Measurements from ENCODE around the gene CNKSR3. TPM values are rescaled to one million over a fixed set of nuclear protein-coding genes. Genes with fewer than 3 reads are reported as not detected.

The CNKSR3 gene
- total and polyA plus RNA-seq, 2 of the 8 experiments (the other 6 are each of a cell fraction or from before 2014, with no cell fraction given): 1.2 to 6.2 TPM

DNA sequence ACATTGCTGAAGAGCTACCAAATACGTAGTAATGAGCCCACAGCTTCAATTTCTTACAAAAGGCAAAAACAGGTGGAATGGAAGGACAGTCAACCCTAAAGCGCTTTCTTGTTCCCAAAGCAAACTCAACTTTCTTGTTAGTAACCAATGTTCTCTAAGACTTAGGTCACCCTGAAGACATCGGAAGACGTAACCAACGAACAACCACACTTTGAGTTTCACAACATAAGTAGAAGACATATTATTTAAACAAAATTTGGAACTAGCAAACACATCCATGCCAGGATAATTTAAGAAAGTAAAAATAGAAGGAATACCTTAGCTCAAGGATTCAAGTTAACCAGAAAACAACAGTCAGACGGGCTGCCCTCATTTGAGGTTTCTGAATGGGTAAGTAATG is 51.0 kb downstream of the CNKSR3 start:
- CTCF ChIA-PET (ENCODE audit: partially characterized antibody): interaction anchor here (0.9 kb wide), 1 partner anchor 41 kb away, joined by 4 read pairs; no protein-coding TSS in a partner anchor
- no peak overlapping the region for H2BK5ac ChIP-seq (ENCODE audit: low read depth, low read length)
- no peak overlapping the region for H2BK15ac ChIP-seq (ENCODE audit: low read length)
- no peak overlapping the region for H4K5ac ChIP-seq (ENCODE audit: insufficient read length, low read depth, low read length)
- no peak overlapping the region for H3K4me2 ChIP-seq (ENCODE audit: insufficient read depth in 1 of 2, low read depth in 2 of 2, low read length in 2 of 2)
- no peak for DNase-seq (ENCODE audit: low read depth in 1 of 2, low spot score in 2 of 2)
- no peak overlapping the region for H4K91ac ChIP-seq (replicated peaks; ENCODE audit: insufficient read length, low read length)
- H3K79me1 ChIP-seq (ENCODE audit: low read depth, low read length): peaks cover 3% of the 10 kb centered on the region; the same call in 1 of the 2 replicates
- H3K27ac ChIP-seq (ENCODE audit: low read depth, low read length): no peak overlapping the region
- no peaks in the 10 kb centered on the region for H3K23me2 ChIP-seq (ENCODE audit: low read depth, low read length)
- H3K9ac ChIP-seq (replicated peaks in 1 of 4; ENCODE audit: extremely low read depth in 1 of 4, low read depth in 3 of 4, low read length in 3 of 4): no peak overlapping the region
- H2BK12ac ChIP-seq (ENCODE audit: low read depth, low read length): no peak overlapping the region
- no peak overlapping the region for H3K23ac ChIP-seq (ENCODE audit: insufficient read length)
- no peaks in the 10 kb centered on the region for H3K9me3 ChIP-seq (ENCODE audit: insufficient read depth in 2 of 2, low read depth in 1 of 2, low read length in 1 of 2)
- no peak overlapping the region for H3K14ac ChIP-seq (ENCODE audit: insufficient read length)
- H3K56ac ChIP-seq (replicated peaks; ENCODE audit: insufficient read length, low read depth, low read length): no peak overlapping the region
- H3K18ac ChIP-seq (ENCODE audit: extremely low read depth, low read length): no peak overlapping the region
- no peak overlapping the region for H2AFZ ChIP-seq (ENCODE audit: low read length)
- FAIRE-seq: no peak
- no peaks in the 10 kb centered on the region for H3K27me3 ChIP-seq (replicated peaks in 1 of 4; ENCODE audit: control insufficient read depth in 3 of 4, extremely low read depth in 1 of 4, insufficient read depth in 3 of 4, low read length in 3 of 4)
- no peak overlapping the region for H4K8ac ChIP-seq (ENCODE audit: extremely low read depth, insufficient read depth, low read length)
- peaks cover 0 to 6% (median 1%) of the 10 kb centered on the region in 4 experiments; a peak in 2 of 7 replicates for H3K4me1 ChIP-seq (replicated peaks in 1 of 4; ENCODE audit: control insufficient read depth in 3 of 4, insufficient read depth in 4 of 4, low read length in 3 of 4)
- no peak overlapping the region for H2AK5ac ChIP-seq (ENCODE audit: low read depth, low read length)
- no peak overlapping the region for H2BK20ac ChIP-seq (ENCODE audit: low read length)
- H3K4ac ChIP-seq (replicated peaks; ENCODE audit: insufficient read length, low read depth, low read length): no peak overlapping the region
- no peak overlapping the region for H2BK120ac ChIP-seq (replicated peaks; ENCODE audit: low read depth, low read length)
- H3K79me2 ChIP-seq (ENCODE audit: control insufficient read depth in 1 of 2, insufficient read depth in 2 of 2, low read length in 2 of 2): no peaks in the 10 kb centered on the region
- no peaks in the 10 kb centered on the region for H4K20me1 ChIP-seq (replicated peaks in 1 of 2; ENCODE audit: control insufficient read depth in 1 of 2, insufficient read depth in 2 of 2, low read length in 2 of 2)
- POLR2A ChIA-PET (ENCODE audit: partially characterized antibody): no interaction called here
- H3K4me3 ChIP-seq (ENCODE audit: extremely low read depth in 1 of 4, insufficient read depth in 2 of 4, low read depth in 3 of 4, low read length in 4 of 4): no peak overlapping the region
- WGBS, 2 experiments (ENCODE audit: extremely low coverage in 1 of 2, insufficient coverage in 1 of 2, insufficient read length in 1 of 2, insufficient replicate concordance in 2 of 2, low coverage in 1 of 2, low lambda C conversion rate in 2 of 2, missing lambda C conversion rate in 1 of 2): 92% methylated on average over 6 of the region's 6 CpGs; no CpG with 5 or more reads in 1 of the 2 experiments
- H3K36me3 ChIP-seq (ENCODE audit: control insufficient read depth in 2 of 4, insufficient read depth in 4 of 4, low read length in 3 of 4): no peaks in the 10 kb centered on the region
- TF ChIP-seq TCF12 (IDR thresholded peaks at IDR 0.05; ENCODE audit: low read depth, low read length) (no peak), EP300 (IDR thresholded peaks at IDR 0.05; ENCODE audit: borderline replicate concordance in 1 of 2, low read depth in 2 of 2, low read length in 2 of 2) (no peak), CREB1 (IDR thresholded peaks at IDR 0.05) (no peak), FOSL1 (IDR thresholded peaks at IDR 0.05; ENCODE audit: insufficient read depth, low read depth, low read length) (no peak), TAF7 (optimal IDR thresholded peaks at IDR 0.05; ENCODE audit: borderline replicate concordance, low read depth, low read length) (no peak), CTBP2 (IDR thresholded peaks at IDR 0.05; ENCODE audit: borderline replicate concordance, insufficient read depth, insufficient read length, low read length) (no peak), CHD2 (IDR thresholded peaks at IDR 0.05; ENCODE audit: low read length) (no peak), SIX5 (IDR thresholded peaks at IDR 0.05; ENCODE audit: low read depth, low read length) (no peak), RXRA (IDR thresholded peaks at IDR 0.05; ENCODE audit: insufficient read depth, low read depth, low read length) (no peak), SP4 (IDR thresholded peaks at IDR 0.05; ENCODE audit: low read length) (no peak), POLR2AphosphoS5 (IDR thresholded peaks at IDR 0.05; ENCODE audit: low read depth, low read length) (no peak), CEBPB (IDR thresholded peaks at IDR 0.05; ENCODE audit: low read depth, low read length) (no peak), CTCF (IDR thresholded peaks at IDR 0.05; ENCODE audit: control extremely low read depth in 1 of 3, insufficient read depth in 1 of 3, low read depth in 1 of 3, low read length in 3 of 3) (no peak)
